ENCODE data around the gene PLCL2. TPM values are rescaled to one million over a fixed set of nuclear protein-coding genes. Genes with fewer than 3 reads are reported as not detected.

PLCL2 gene
- total RNA-seq, 1 experiment from 2014 or later, result 32.1 TPM

- Mint-ChIP-seq H3K9me3 (no peaks in the 10 kb centered on the region), H3K27ac (peak overlapping the region in 1 of 3 experiments; percentile 52; a peak in 2 of 7 replicates), H3K4me3 (no peak overlapping the region), H3K27me3 (ENCODE audit: low read depth) (no peaks in the 10 kb centered on the region), H3K36me3 (ENCODE audit: insufficient read depth in 1 of 3, low read depth in 3 of 3) (no peaks in the 10 kb centered on the region), H3K4me1 (peaks cover 25 to 31% of the 10 kb centered on the region in 2 experiments)
- Histone ChIP-seq H3K23ac (ENCODE audit: insufficient read length, low read depth, low read length) (no peak overlapping the region), H3K27me3 (ENCODE audit: insufficient read depth, low read length) (no peaks in the 10 kb centered on the region), H2AK5ac (ENCODE audit: insufficient read length, low read length) (no peak overlapping the region), H4K5ac (ENCODE audit: insufficient read length, low read depth, low read length) (no peak overlapping the region), H2BK5ac (ENCODE audit: insufficient read length, low read length) (no peak overlapping the region), H2BK20ac (ENCODE audit: low read depth, low read length, poor library complexity, severe bottlenecking) (no peak overlapping the region), H3K79me2 (ENCODE audit: insufficient read depth, low read length) (no peaks in the 10 kb centered on the region), H2BK120ac (ENCODE audit: low read depth, low read length, poor library complexity, severe bottlenecking) (no peak overlapping the region), H4K8ac (replicated peaks; ENCODE audit: insufficient read length, low read depth, low read length) (no peak overlapping the region), H3K4me1 (ENCODE audit: insufficient read depth, low read length) (no peaks in the 10 kb centered on the region), H2BK15ac (ENCODE audit: low read depth, low read length) (no peak overlapping the region), H2BK12ac (ENCODE audit: insufficient read length, low read depth, low read length) (no peak overlapping the region), H3K9me3 (ENCODE audit: control insufficient read depth, low read depth, low read length) (no peaks in the 10 kb centered on the region), H3K4ac (ENCODE audit: low read depth, low read length) (no peak overlapping the region), H3K27ac (ENCODE audit: insufficient read length, low read depth, low read length) (no peak overlapping the region), H3K56ac (ENCODE audit: insufficient read length, low read depth, low read length) (no peak overlapping the region), H3K23me2 (ENCODE audit: insufficient read length, low read depth, low read length, poor library complexity, severe bottlenecking) (no peaks in the 10 kb centered on the region), H3K14ac (ENCODE audit: insufficient read depth, low read length) (no peak overlapping the region), H4K91ac (ENCODE audit: insufficient read length, low read depth, low read length) (no peak overlapping the region), H3K9ac (ENCODE audit: extremely low read depth, insufficient read length, low read length) (no peak overlapping the region), H4K20me1 (ENCODE audit: control insufficient read depth, insufficient read depth, insufficient read length) (no peaks in the 10 kb centered on the region), H3K4me2 (ENCODE audit: insufficient read depth, insufficient read length, low read length) (no peak overlapping the region), H2AFZ (ENCODE audit: low read length) (no peak overlapping the region), H3T11ph (ENCODE audit: low read length) (no peak overlapping the region), H3K79me1 (ENCODE audit: insufficient read depth, low read depth, low read length, poor library complexity, severe bottlenecking) (no peaks in the 10 kb centered on the region), H3K18ac (ENCODE audit: insufficient read length, low read depth, low read length) (no peak overlapping the region)
- TF ChIP-seq, protein P1, sequence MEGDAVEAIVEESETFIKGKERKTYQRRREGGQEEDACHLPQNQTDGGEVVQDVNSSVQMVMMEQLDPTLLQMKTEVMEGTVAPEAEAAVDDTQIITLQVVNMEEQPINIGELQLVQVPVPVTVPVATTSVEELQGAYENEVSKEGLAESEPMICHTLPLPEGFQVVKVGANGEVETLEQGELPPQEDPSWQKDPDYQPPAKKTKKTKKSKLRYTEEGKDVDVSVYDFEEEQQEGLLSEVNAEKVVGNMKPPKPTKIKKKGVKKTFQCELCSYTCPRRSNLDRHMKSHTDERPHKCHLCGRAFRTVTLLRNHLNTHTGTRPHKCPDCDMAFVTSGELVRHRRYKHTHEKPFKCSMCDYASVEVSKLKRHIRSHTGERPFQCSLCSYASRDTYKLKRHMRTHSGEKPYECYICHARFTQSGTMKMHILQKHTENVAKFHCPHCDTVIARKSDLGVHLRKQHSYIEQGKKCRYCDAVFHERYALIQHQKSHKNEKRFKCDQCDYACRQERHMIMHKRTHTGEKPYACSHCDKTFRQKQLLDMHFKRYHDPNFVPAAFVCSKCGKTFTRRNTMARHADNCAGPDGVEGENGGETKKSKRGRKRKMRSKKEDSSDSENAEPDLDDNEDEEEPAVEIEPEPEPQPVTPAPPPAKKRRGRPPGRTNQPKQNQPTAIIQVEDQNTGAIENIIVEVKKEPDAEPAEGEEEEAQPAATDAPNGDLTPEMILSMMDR (conservative IDR thresholded peaks at IDR 0.05), result no peak
- WGBS (ENCODE audit: extremely low coverage, insufficient read length, low lambda C conversion rate), result no CpG with 5 or more reads among the region's 3 CpGs
- no peak for DNase-seq
Observed at GRCh38 chr3:16910207-16910606, 25.5 kb downstream of the PLCL2 start.
